Astrocyte of the cerebellum (primary cell): ENCODE measurements around the gene SEPHS1.
A peak's percentile ranks its signal among the peaks of the same experiment; 100 is the strongest.

Experiments
- DNase-seq: peaks from one replicate; pipeline ENCODE4 v3.0.0-alpha.2; 2011; ENCODE audit warnings: low read depth
- H3K4me3 ChIP-seq: 2 replicates; pipeline ENCODE4 v1.5.1; 2011; ENCODE audit warnings: mild to moderate bottlenecking, low read depth, low read length, moderate library complexity
- CTCF ChIP-seq: IDR thresholded peaks from 2 replicates; pipeline ENCODE4 v1.5.1; 2012; ENCODE audit warnings: low read length, low read depth, moderate library complexity, mild to moderate bottlenecking; ENCODE audit errors: missing control alignments
- in situ Hi-C: cut with HindIII; loops from 2 replicates; pipeline ENCODE4 v1.10.0; 2017; ENCODE audit warnings: low sequenced_read_pairs

Gene SEPHS1

GRCh38 chr10:13299437-13300287 is 48.4 kb downstream of the SEPHS1 start, which contains the start of gene PHYH:
Gene PHYH (minus strand): TSS chr10:13300064. CDS start chr10:13300042, 22 bp downstream.
- H3K4me3 ChIP-seq, result peak within 1 kb of the TSS; percentile 67
- in situ Hi-C loops, result no loop called here
- DNase-seq, result peak; percentile 34
- no peak for TF ChIP-seq CTCF

GRCh38 chr10:13298748-13299436 is 49.2 kb downstream of the SEPHS1 start:
- in situ Hi-C loops, result no loop called here
- TF ChIP-seq CTCF, result no peak
- H3K4me3 ChIP-seq, result peak overlapping the region; percentile 67
- no peak for DNase-seq

- no peak overlapping the region for H3K4me3 ChIP-seq
- no peak for TF ChIP-seq CTCF
- no peak for DNase-seq
- in situ Hi-C loops, result no loop called here
Observed at GRCh38 chr10:13296476-13296875, 51.6 kb downstream of the SEPHS1 start.

GRCh38 chr10:13294784-13295183 is 53.3 kb downstream of the SEPHS1 start:
- in situ Hi-C loops, result no loop called here
- no peak for DNase-seq
- H3K4me3 ChIP-seq, result no peak overlapping the region
- no peak for TF ChIP-seq CTCF

GRCh38 chr10:13291821-13292773 is 56.0 kb downstream of the SEPHS1 start:
- in situ Hi-C loops, result no loop called here
- DNase-seq, result no peak
- no peak overlapping the region for H3K4me3 ChIP-seq
- TF ChIP-seq CTCF, result no peak

- H3K4me3 ChIP-seq, result no peak overlapping the region
- TF ChIP-seq CTCF, result no peak
- no peak for DNase-seq
- in situ Hi-C loops, result no loop called here
Observed at GRCh38 chr10:13291061-13291460, 57.0 kb downstream of the SEPHS1 start.
